Heart left ventricle (tissue), 16 donors: ENCODE results near the gene CCDC107. TPM values are rescaled to one million over a fixed set of nuclear protein-coding genes. Genes with fewer than 3 reads are reported as not detected.

Experiments
- ATAC-seq, 4 donors: fragments of 200-7000 bp; cut with Tn5 transposase; one replicate each; pipeline ENCODE4 v1.9.1; 2020 to 2022; ENCODE audit warnings: moderate library complexity in 4 of 4, mild to moderate bottlenecking in 3 of 4, moderate number of reproducible peaks in 1 of 4
- DNase-seq, 5 donors: peaks; one replicate each; pipeline ENCODE4 v3.0.0-alpha.2; 2020
- H3K27ac ChIP-seq, 12 donors: fragments of 200-600 bp; sonication (generic) in 4 of 12; one replicate each; pipeline versions ENCODE4 v1.5.0 to v1.8.0; 2016 to 2022; ENCODE audit warnings: mild to moderate bottlenecking in 2 of 12
- H3K27me3 ChIP-seq, 9 donors: fragments of 200-600 bp; sonication (generic) in 2 of 9; one replicate each; pipeline versions ENCODE4 v1.5.1 to v1.8.0; 2016 to 2022; ENCODE audit warnings: mild to moderate bottlenecking in 3 of 9
- H3K36me3 ChIP-seq, 9 donors: fragments of 200-600 bp; sonication (generic) in 2 of 9; one replicate each; pipeline versions ENCODE4 v1.5.0 to v1.8.0; 2018 to 2022; ENCODE audit warnings: mild to moderate bottlenecking in 2 of 9
- H3K4me1 ChIP-seq, 12 donors: fragments of 200-600 bp; sonication (generic) in 4 of 12; one replicate each; pipeline versions ENCODE4 v1.5.0 to v1.8.0; 2016 to 2022; ENCODE audit warnings: mild to moderate bottlenecking in 3 of 12
- H3K4me3 ChIP-seq, 12 donors: fragments of 200-600 bp; sonication (generic) in 4 of 12; one replicate each; pipeline versions ENCODE4 v1.5.0 to v1.8.0; 2017 to 2022; ENCODE audit warnings: mild to moderate bottlenecking in 9 of 12, moderate library complexity in 4 of 12
- H3K9me3 ChIP-seq, 12 donors: fragments of 200-600 bp; sonication (generic) in 4 of 12; one replicate each; pipeline versions ENCODE4 v1.5.0 to v1.8.0; 2016 to 2022; ENCODE audit warnings: mild to moderate bottlenecking in 1 of 12
- CTCF ChIP-seq, 12 donors: fragments of 200-600 bp; sonication (generic) in 4 of 12; IDR thresholded peaks; one replicate each; pipeline versions ENCODE4 v1.5.0 to v1.8.0; 2018 to 2022; ENCODE audit warnings: antibody characterized with exemption in 12 of 12, mild to moderate bottlenecking in 5 of 12
- POLR2A ChIP-seq, 2 donors: fragments of 450-650 bp; IDR thresholded peaks; one replicate each; pipeline ENCODE4 v1.6.1; 2017; ENCODE audit warnings: antibody characterized with exemption in 2 of 2, mild to moderate bottlenecking in 2 of 2, moderate library complexity in 2 of 2
- WGBS, 4 donors: extraction: QIAGEN DNeasy Blood & Tissue Kit in 2 of 4; methylation state at CpG; one replicate each; pipeline versions ENCODE4 v1.1.5 to v1.1.7; 2013 to 2018; 5-methylcytosine and 5-hydroxymethylcytosine counted together
- intact Hi-C, 10 donors: fragments of 100-400 bp; cut with DNase I; formaldehyde crosslinking; loops; one replicate each; pipeline versions ENCODE4 v1.11.1 to v1.14.2; 2022
- polyA plus RNA-seq, 2 donors: library from polyadenylated mRNA; stranded (reverse); fragments of 200-250 nt; gene quantifications; one replicate each; pipeline ENCODE4 v1.2.3, GENCODE V29; 2013
- total RNA-seq, 9 donors: library from RNA; depleted of rRNA in 2 of 9; stranded (reverse); fragments of >200 nt in 2 of 9; fragmentation: NEBNext Ultra II Directional in 3 of 9; extraction: Animal tissue kit (Norgen Biotek cat#: 25700) in 3 of 9; gene quantifications; one replicate each; pipeline versions ENCODE4 v1.1.0 to v1.2.4, GENCODE V29; 2016 to 2023
- donor health status: ischemic (EF 13 %, LVEDD 7.1; RV severe dilation, severe dysfunction).
- donor health status: healthy with polysubstance abuse.
- donor health status: DM: no; HTN: yes; CAD: no.
- donor health status: DM: no; HTN: no; CAD: no.
- donor health status: ischemic (EF 25% LVEDD 6.9; RV normal size, moderate dysfunction).
- donor health status: ischemic (EF 25% LVEDD 5.7; RV mildly dilated, moderate dysfunction).
- donor health status: healthy.
- donor health status: DM: yes; HTN: yes; CAD: no.
- donor health status: ischemic (EF 35%, LVEDD 5.7; RV mildly dilated, moderate dysfunction).
- donor health status: nonischemic (EF 11% LVEDD 7.7; RV severe dilation, severe dysfunction).
- donor health status: DM: yes; HTN: yes; CAD: no.
- donor health status: PGD.
- donor health status: ischemic (EF 29% LVEDD 5.4; RV normal size, mild dysfunction).
- donor health status: nonischemic (EF 23%, LVEDD 6.1; RV moderate dilation, normal function).

Gene CCDC107
- total and polyA plus RNA-seq, 11 donors: 35.5 to 116 (median 46.5) TPM

GRCh38 chr9:35616681-35617459, 41.2 kb upstream of the CCDC107 start:
- intact Hi-C loops: no loop called here
- Histone ChIP-seq H3K27ac (peak overlapping the region in 1 of 12 donors; percentile 54), H3K27me3 (peaks cover 0 to 18% (median 0%) of the 10 kb centered on the region in 9 donors), H3K36me3 (no peaks in the 10 kb centered on the region), H3K4me1 (peaks cover 0 to 37% (median 4%) of the 10 kb centered on the region in 12 donors), H3K9me3 (no peaks in the 10 kb centered on the region), H3K4me3 (peak overlapping the region; percentile 25 to 62 (median 45))
- TF ChIP-seq CTCF (IDR thresholded peaks at IDR 0.05) (peak in 1 of 12 donors; percentile 15), POLR2A (IDR thresholded peaks at IDR 0.05) (no peak)
- 7 to 13% (median 9%) methylated on average over 29 to 51 of the region's 51 CpGs for WGBS, 4 donors
- DNase-seq: peak; percentile 72 to 87 (median 78)
- peak; percentile 50 to 78 (median 64) for ATAC-seq

GRCh38 chr9:35617548-35617947, 40.5 kb upstream of the CCDC107 start:
- Histone ChIP-seq H3K27me3 (peaks cover 0 to 18% (median 0%) of the 10 kb centered on the region in 9 donors), H3K36me3 (no peaks in the 10 kb centered on the region), H3K4me3 (peak overlapping the region in 9 of 12 donors; percentile 25 to 62 (median 47)), H3K4me1 (peaks cover 0 to 37% (median 4%) of the 10 kb centered on the region in 12 donors), H3K9me3 (no peaks in the 10 kb centered on the region), H3K27ac (peak overlapping the region in 1 of 12 donors; percentile 54)
- WGBS, 4 donors: 57 to 63% (median 61%) methylated on average over 8 of the region's 8 CpGs
- no peak for ATAC-seq
- no peak for DNase-seq
- intact Hi-C loops: no loop called here
- no peak for TF ChIP-seq POLR2A (IDR thresholded peaks at IDR 0.05)
- no peak for TF ChIP-seq CTCF (IDR thresholded peaks at IDR 0.05)

- DNase-seq (peak in 1 of 5 donors; percentile 55), ATAC-seq (peak in 2 of 4 donors; percentile 16 to 56)
- TF ChIP-seq CTCF (IDR thresholded peaks at IDR 0.05) (no peak), POLR2A (IDR thresholded peaks at IDR 0.05) (no peak)
- Histone ChIP-seq H3K36me3 (no peaks in the 10 kb centered on the region), H3K9me3 (no peaks in the 10 kb centered on the region), H3K27me3 (peaks cover 0 to 18% (median 0%) of the 10 kb centered on the region in 9 donors), H3K27ac (peak within 1 kb of the TSS in 1 of 12 donors; percentile 54), H3K4me1 (peaks cover 0 to 37% (median 4%) of the 10 kb centered on the region in 12 donors), H3K4me3 (peak within 1 kb of the TSS in 11 of 12 donors; percentile 25 to 62 (median 45))
- intact Hi-C loops: no loop called here
- WGBS, 4 donors: 81 to 87% (median 83%) methylated on average over 7 of the region's 7 CpGs
These were observed 39.8 kb upstream of the CCDC107 start, which contains the start of gene CD72 for GRCh38 chr9:35618325-35618727. Gene CD72, minus strand, starts transcription at chr9:35618413. Its CDS starts 110 bp downstream, at chr9:35618303.
